ENCODE measurements around the gene CDK14.

CDK14 gene

GRCh38 chr7:91064052-91064451 lies 467.9 kb downstream of the CDK14 start:
- Histone ChIP-seq H3K4me3 (replicated peaks; ENCODE audit: low read depth, low read length) (no peak overlapping the region), H3K27me3 (replicated peaks; ENCODE audit: control insufficient read depth, insufficient read depth, low read length) (no peaks in the 10 kb centered on the region), H3K36me3 (ENCODE audit: control insufficient read depth, insufficient read depth, low read length) (no peaks in the 10 kb centered on the region)
- no peak for TF ChIP-seq CTCF (IDR thresholded peaks at IDR 0.05; ENCODE audit: insufficient read depth, low read length, poor library complexity, severe bottlenecking)
- DNase-seq (ENCODE audit: extremely low read depth, insufficient read length): no peak

- no peak for TF ChIP-seq CTCF (IDR thresholded peaks at IDR 0.05; ENCODE audit: insufficient read depth, low read length, poor library complexity, severe bottlenecking)
- Histone ChIP-seq H3K4me3 (replicated peaks; ENCODE audit: low read depth, low read length) (no peak overlapping the region), H3K27me3 (replicated peaks; ENCODE audit: control insufficient read depth, insufficient read depth, low read length) (no peaks in the 10 kb centered on the region), H3K36me3 (ENCODE audit: control insufficient read depth, insufficient read depth, low read length) (no peaks in the 10 kb centered on the region)
- no peak for DNase-seq (ENCODE audit: extremely low read depth, insufficient read length)
Measured at GRCh38 chr7:91064938-91065337, 468.8 kb downstream of the CDK14 start.

- no peak for DNase-seq (ENCODE audit: extremely low read depth, insufficient read length)
- Histone ChIP-seq H3K27me3 (replicated peaks; ENCODE audit: control insufficient read depth, insufficient read depth, low read length) (no peaks in the 10 kb centered on the region), H3K36me3 (ENCODE audit: control insufficient read depth, insufficient read depth, low read length) (no peaks in the 10 kb centered on the region), H3K4me3 (replicated peaks; ENCODE audit: low read depth, low read length) (no peak overlapping the region)
- TF ChIP-seq CTCF (IDR thresholded peaks at IDR 0.05; ENCODE audit: insufficient read depth, low read length, poor library complexity, severe bottlenecking): no peak
Measured at GRCh38 chr7:91066627-91067026, 470.5 kb downstream of the CDK14 start.

- no peaks in the 10 kb centered on the region for H3K36me3 ChIP-seq (ENCODE audit: control insufficient read depth, insufficient read depth, low read length)
- no peak overlapping the region for H3K4me3 ChIP-seq (replicated peaks; ENCODE audit: low read depth, low read length)
- H3K27me3 ChIP-seq (replicated peaks; ENCODE audit: control insufficient read depth, insufficient read depth, low read length): no peaks in the 10 kb centered on the region
- DNase-seq (ENCODE audit: extremely low read depth, insufficient read length): no peak
- no peak for TF ChIP-seq CTCF (IDR thresholded peaks at IDR 0.05; ENCODE audit: insufficient read depth, low read length, poor library complexity, severe bottlenecking)
Measured at GRCh38 chr7:91067242-91067641, 471.1 kb downstream of the CDK14 start.

- no peak overlapping the region for H3K4me3 ChIP-seq (replicated peaks; ENCODE audit: low read depth, low read length)
- H3K36me3 ChIP-seq (ENCODE audit: control insufficient read depth, insufficient read depth, low read length): no peaks in the 10 kb centered on the region
- no peak for TF ChIP-seq CTCF (IDR thresholded peaks at IDR 0.05; ENCODE audit: insufficient read depth, low read length, poor library complexity, severe bottlenecking)
- no peak for DNase-seq (ENCODE audit: extremely low read depth, insufficient read length)
- H3K27me3 ChIP-seq (replicated peaks; ENCODE audit: control insufficient read depth, insufficient read depth, low read length): no peaks in the 10 kb centered on the region
Measured at GRCh38 chr7:91068136-91068795, 472.1 kb downstream of the CDK14 start.

GRCh38 chr7:91069146-91069545 lies 473.0 kb downstream of the CDK14 start:
- H3K27me3 ChIP-seq (replicated peaks; ENCODE audit: control insufficient read depth, insufficient read depth, low read length): no peaks in the 10 kb centered on the region
- no peak for TF ChIP-seq CTCF (IDR thresholded peaks at IDR 0.05; ENCODE audit: insufficient read depth, low read length, poor library complexity, severe bottlenecking)
- no peak overlapping the region for H3K4me3 ChIP-seq (replicated peaks; ENCODE audit: low read depth, low read length)
- no peak for DNase-seq (ENCODE audit: extremely low read depth, insufficient read length)
- no peaks in the 10 kb centered on the region for H3K36me3 ChIP-seq (ENCODE audit: control insufficient read depth, insufficient read depth, low read length)
